HG03565 (cell line): Measurements from ENCODE around the gene MAGI2.
A peak's percentile ranks its signal among the peaks of the same experiment; 100 is the strongest.

Experiments used
- ATAC-seq: cut with Tn5 transposase; IDR thresholded peaks from one replicate; pipeline ENCODE4 v1.9.1; 2021; ENCODE audit warnings: mild to moderate bottlenecking, moderate library complexity; ENCODE audit not compliant: unreplicated experiment

Gene MAGI2

DNA sequence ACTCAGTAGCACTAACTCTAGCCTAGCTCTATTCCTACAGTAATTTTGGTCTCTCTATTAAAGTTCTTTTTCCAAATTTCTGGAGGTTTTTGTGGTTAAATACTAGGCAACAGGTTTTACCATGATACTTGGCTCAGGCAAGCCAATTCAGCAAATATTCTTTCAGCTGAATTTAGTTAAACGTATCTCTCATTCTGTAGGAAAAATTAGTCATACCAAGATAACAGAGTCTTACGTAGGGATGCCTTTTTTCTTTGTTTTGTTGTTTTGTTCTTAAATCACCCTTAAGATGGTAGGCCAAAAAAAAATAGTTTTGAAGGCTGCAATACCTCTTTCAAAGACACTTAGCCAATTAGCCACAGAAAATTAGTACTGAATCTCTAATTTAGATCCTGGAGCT, 180.5 kb downstream of the MAGI2 start:
- ATAC-seq: no peak

GRCh38 chr7:79272066-79272669, 181.3 kb downstream of the MAGI2 start:
- ATAC-seq: peak; percentile 87

GRCh38 chr7:79268730-79269129, 184.7 kb downstream of the MAGI2 start:
- ATAC-seq: no peak

DNA sequence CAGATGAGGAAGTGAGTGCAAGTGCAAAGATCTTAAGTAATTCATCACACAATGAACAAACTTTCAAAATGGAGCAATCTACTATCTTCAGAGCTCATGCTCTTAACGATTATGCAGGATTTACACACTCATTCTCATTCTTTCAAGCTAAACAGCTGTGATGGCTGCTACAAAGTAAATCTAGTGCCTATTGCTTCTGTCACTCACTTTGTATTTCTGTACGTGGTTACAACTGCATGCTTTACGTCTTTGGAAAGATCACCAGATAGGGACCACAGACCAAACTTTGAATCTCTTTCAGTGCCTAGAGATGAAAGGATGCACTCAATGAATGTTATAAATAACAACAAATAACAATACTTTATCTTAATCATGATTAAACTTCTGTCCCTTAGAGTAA, 194.6 kb downstream of the MAGI2 start:
- no peak for ATAC-seq

DNA sequence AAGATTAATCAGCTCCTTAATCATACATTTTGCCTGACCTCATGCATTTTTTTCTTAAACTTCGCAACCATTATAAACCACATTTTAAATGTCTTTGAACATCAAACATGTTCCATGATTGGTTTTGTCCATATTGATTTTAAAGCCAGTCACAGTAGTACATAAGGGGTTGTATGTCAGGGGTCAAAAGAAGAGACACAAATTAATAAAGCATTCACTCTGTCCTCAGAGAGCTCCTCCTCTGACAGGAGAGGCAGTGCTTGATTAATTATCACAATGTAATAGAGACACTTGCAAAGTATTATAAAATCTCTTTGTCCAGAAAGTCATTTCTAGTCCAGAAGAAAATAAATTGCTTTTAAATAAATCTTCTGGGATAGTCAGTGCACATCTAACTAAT, 195.5 kb downstream of the MAGI2 start:
- no peak for ATAC-seq

DNA sequence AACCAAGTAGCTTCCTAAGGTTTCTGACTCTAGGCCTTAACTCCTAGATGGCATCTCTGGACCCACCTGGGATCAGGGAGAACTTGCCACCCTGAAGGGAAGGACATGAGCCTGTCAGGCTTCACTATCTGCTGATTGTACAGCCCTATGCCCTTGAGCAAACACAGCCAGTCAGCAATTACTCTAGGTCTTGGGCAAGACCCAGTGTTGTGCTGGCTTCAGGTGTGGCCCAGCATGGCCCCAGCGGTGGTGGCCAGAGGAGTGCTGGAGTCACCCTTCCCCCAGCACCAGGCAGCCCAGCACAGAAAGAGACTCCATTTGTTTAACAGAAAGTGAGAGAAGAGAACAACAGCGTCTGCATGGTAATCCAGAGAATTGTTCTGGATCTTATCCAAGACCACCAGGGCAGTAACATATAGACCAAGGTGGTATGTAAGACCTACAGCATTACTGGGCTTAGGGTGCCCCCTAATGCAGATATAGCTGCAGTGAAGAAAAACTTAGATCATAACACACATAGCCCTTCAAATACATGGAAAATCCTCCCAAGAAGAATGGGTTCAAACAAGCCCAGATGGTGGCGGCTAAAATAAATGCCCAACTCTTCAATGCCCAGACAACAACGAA, 207.7 kb downstream of the MAGI2 start:
- ATAC-seq: no peak

GRCh38 chr7:79244482-79244881, 209.0 kb downstream of the MAGI2 start:
- no peak for ATAC-seq

DNA sequence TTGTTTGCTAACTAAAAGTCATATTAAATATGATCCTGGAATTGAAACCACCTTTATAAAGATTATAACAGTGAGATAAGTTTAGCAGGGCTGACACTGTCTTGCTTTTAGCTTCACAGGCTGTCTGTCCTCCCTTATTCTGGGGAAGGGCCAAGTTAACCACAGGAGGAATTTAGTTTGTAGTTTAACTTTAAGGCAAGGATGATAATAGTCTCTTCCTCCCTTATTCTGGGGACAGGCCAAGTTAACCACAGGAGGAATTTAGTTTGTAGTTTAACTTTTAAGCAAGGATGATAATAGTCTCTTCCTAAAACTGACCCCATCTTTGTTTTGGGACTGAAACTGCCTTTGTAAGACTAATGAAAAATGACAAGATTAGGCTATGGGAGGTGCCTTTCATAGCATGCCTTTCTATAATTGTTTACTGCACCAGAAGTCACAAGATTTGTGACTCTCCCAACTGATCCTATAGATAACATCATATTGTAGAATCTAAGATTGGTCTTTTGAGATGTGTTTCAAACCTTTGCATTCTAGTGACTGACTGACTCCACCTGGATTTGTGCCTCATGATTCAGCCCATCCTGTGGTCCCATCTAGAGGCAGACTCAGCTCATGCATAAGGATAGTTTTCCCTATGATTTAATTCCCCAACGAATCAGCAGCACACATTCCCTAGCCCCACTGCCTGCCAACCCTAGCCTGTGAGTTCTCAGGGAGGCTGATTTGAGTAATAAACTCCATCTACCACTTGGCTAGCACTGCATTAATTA, 212.0 kb downstream of the MAGI2 start:
- ATAC-seq: no peak

DNA sequence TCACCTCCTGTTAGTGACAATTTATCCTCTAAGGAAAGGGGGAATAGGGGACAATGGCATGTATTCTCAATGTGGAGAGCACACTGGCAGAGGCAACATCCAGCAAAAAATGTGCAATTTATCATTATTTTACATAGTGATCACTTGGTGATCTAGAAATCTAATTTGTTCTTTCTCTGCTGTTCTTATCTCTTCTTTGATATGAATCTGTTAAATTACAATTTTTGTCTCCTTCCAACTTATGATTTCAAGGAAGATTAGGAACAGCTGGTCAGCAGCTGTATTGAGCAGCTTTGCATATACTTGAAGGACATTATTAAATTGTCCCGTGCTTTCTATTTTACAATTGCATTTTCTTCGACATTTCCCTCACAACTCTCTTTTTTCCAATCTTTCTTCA, 213.1 kb downstream of the MAGI2 start:
- no peak for ATAC-seq

DNA sequence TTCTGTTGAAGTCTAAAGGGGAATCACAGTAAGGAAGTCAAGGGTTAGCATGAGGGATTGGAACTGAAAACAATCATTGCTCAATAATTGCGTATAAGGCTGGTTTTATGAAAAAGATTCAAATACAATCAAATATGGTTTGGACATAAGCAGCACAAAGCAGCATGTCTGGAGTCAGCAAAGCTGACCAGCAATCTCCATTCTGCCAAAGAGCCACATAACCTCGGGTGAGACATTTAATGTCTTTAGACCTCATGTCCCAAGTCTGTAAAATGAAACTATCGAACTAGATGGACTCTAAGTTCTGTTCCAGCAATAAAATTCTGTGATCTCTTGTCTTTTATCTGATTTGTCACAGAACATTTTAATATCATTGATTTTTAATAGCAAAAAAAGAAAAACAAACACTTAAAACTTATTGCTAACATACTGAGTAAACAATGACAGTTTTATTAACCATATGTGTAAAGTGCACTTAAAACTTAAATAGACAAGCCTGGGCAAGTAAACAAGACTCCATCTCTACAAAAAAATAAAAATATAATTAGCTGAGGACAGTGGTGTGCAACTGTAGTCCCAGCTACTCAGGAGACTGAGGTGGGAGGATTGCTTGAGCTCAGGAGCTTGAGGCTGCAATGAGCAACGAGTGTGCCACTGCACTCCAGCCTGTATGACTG, 217.0 kb downstream of the MAGI2 start:
- no peak for ATAC-seq

GRCh38 chr7:79227044-79227443, 226.4 kb downstream of the MAGI2 start:
- no peak for ATAC-seq

- ATAC-seq: no peak
These were observed 232.3 kb downstream of the MAGI2 start for GRCh38 chr7:79221211-79221610.

DNA sequence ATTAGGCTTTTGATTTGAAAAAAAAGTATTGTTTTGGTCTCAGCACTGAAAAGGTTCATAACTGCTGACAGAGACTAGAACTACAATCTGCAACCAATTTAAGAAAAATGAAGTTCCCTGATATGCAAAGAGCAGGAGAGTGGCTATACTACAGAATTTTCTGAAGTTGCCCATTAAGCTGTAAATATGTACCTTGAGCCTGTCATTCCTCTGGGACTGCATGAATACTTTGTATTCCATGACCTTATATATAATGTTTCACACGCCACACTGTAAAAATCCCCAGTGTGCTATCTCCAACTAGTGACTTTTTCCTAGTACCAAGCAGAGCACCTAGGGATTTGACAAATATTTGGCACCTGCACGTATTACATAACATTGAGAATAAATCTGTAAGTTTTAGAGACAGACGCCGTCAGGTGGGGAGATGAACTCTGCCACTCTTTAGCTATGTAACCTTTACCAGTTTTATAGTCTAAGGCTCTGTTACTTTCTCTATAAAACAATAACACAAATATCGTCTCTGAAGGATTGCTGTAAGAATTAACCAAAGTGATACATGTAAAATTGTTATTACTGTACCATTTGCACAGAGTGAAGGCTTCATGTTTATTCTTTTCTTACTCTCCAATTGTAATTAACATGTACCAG, 235.4 kb downstream of the MAGI2 start:
- ATAC-seq: no peak

DNA sequence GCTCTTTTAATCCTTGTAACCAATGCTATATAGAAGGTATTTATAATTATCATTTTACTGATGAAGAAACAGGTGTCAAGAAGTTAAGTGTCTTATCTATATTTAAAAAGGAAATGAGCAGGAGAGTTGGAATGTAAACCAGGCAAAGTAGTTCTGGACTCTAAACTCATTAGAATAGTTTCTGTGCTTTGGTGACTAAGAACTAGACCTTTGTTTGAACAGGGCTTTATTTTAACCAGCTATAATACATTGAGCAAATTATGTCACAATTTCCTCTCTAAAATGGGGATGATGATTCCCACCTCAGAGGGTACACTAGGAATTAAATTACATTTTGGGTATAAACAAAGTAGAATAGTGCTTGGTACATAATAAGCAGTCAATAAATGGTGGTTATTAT, 236.0 kb downstream of the MAGI2 start:
- no peak for ATAC-seq

GRCh38 chr7:79216236-79216635, 237.2 kb downstream of the MAGI2 start:
- ATAC-seq: no peak

- ATAC-seq: no peak
These were observed 241.1 kb downstream of the MAGI2 start for GRCh38 chr7:79212334-79212733.

DNA sequence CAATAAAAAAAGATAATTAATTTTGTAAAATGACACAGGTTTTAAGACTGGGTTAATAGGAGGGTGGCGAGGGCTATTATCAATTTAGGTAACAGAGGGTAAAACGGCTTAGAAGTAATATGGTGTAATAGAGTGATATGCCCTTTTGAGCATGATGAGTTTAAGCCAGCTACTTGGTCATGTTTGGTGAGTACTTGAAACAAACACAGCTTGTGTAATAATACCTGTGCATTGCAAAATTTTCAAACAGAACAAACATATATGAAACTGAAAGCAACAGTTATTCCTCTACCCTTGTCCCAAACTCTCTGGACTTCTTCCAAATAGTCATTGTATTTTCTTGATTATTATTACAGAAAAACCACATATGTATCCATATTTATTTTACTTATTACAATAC, 241.7 kb downstream of the MAGI2 start:
- ATAC-seq: no peak

GRCh38 chr7:79199961-79200360, 253.5 kb downstream of the MAGI2 start:
- ATAC-seq: no peak

- ATAC-seq: no peak
These were observed 254.2 kb downstream of the MAGI2 start for GRCh38 chr7:79199266-79199665.

- ATAC-seq: no peak
These were observed 267.9 kb downstream of the MAGI2 start for GRCh38 chr7:79185605-79186004.

DNA sequence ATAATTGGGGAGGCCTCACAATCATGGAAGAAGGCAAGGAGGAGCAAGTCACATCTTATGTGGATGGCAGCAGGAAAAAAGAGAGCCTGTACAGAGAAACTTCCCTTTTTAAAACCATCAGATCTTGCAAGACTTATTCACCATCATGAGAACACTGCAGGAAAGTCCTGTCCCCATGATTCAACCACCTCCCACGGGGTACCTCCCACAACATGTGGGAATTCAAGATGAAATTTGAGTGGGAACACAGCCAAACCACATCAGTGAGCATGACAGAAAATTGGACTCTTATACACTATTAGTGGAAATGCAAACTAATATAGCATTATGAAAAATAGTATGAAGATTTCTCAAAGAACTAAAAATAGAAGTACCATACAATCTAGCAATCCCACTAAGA, 271.2 kb downstream of the MAGI2 start:
- no peak for ATAC-seq
